ENCODE results near the gene ISOC2. TPM values are rescaled to one million over a fixed set of nuclear protein-coding genes. Genes with fewer than 3 reads are reported as not detected.
"Not testable (repeated sequence)": the region's sequence is repeated elsewhere in the genome, so short reads cannot be mapped to it uniquely, and the experiment has no call there.

ISOC2 gene
- total RNA-seq, 1 experiment from 2014 or later: 251 TPM

- Histone ChIP-seq H4K20me1 (ENCODE audit: low read length) (no peaks in the 10 kb centered on the region), H3K27ac (ENCODE audit: low read length) (no peak overlapping the region), H3F3A (ENCODE audit: low read length, unreplicated experiment) (no peaks in the 10 kb centered on the region), H3K9me3 (ENCODE audit: low read length) (no peaks in the 10 kb centered on the region), H3K36me3 (ENCODE audit: low read depth, low read length) (no peaks in the 10 kb centered on the region), H3K4me1 (ENCODE audit: insufficient read depth, low read length) (no peaks in the 10 kb centered on the region), H3K4me3 (ENCODE audit: low read length) (no peak overlapping the region), H3K79me2 (ENCODE audit: low read length) (no peaks in the 10 kb centered on the region), H3K4me2 (ENCODE audit: low read length) (no peak overlapping the region), H3K9ac (ENCODE audit: low read length) (no peak overlapping the region), H2AFZ (ENCODE audit: low read length) (no peak overlapping the region), H3K9me2 (replicated peaks; ENCODE audit: low read length) (no peaks in the 10 kb centered on the region), H3K27me3 (ENCODE audit: low read length) (no peaks in the 10 kb centered on the region)
- TF ChIP-seq, protein P1, sequence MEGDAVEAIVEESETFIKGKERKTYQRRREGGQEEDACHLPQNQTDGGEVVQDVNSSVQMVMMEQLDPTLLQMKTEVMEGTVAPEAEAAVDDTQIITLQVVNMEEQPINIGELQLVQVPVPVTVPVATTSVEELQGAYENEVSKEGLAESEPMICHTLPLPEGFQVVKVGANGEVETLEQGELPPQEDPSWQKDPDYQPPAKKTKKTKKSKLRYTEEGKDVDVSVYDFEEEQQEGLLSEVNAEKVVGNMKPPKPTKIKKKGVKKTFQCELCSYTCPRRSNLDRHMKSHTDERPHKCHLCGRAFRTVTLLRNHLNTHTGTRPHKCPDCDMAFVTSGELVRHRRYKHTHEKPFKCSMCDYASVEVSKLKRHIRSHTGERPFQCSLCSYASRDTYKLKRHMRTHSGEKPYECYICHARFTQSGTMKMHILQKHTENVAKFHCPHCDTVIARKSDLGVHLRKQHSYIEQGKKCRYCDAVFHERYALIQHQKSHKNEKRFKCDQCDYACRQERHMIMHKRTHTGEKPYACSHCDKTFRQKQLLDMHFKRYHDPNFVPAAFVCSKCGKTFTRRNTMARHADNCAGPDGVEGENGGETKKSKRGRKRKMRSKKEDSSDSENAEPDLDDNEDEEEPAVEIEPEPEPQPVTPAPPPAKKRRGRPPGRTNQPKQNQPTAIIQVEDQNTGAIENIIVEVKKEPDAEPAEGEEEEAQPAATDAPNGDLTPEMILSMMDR (conservative IDR thresholded peaks at IDR 0.05; ENCODE audit: low read depth, low read length): no peak
- TF ChIP-seq EZH2 (IDR thresholded peaks at IDR 0.05; ENCODE audit: low read length, unreplicated experiment) (no peak), EZH2phosphoT487 (IDR thresholded peaks at IDR 0.05; ENCODE audit: borderline replicate concordance, low read length) (no peak)
- no peak for DNase-seq
- intact Hi-C loops (cut with micrococcal nuclease): no loop called here
- POLR2A ChIA-PET (ENCODE audit: unreplicated experiment): interaction anchor here (0.6 to 0.7 kb wide), 2 partner anchors 22 kb away, joined by 3 read pairs; no protein-coding TSS in a partner anchor
- ATAC-seq: no peak
- BruUV-seq (replicated peaks): no TSS peak
- CTCF ChIA-PET: interaction anchor here (0.8 kb wide), 1 partner anchor 133 kb away, joined by 3 read pairs; no protein-coding TSS in a partner anchor
Measured at GRCh38 chr19:55498246-55498840, 36.9 kb upstream of the ISOC2 start.

- Histone ChIP-seq H3K79me2 (ENCODE audit: low read length) (no peaks in the 10 kb centered on the region), H3K36me3 (ENCODE audit: low read depth, low read length) (no peaks in the 10 kb centered on the region), H3K27ac (ENCODE audit: low read length) (no peak overlapping the region), H2AFZ (ENCODE audit: low read length) (no peak overlapping the region), H3K4me1 (ENCODE audit: insufficient read depth, low read length) (no peaks in the 10 kb centered on the region), H3K27me3 (ENCODE audit: low read length) (no peaks in the 10 kb centered on the region), H3K9me2 (replicated peaks; ENCODE audit: low read length) (no peaks in the 10 kb centered on the region), H3K9ac (ENCODE audit: low read length) (no peak overlapping the region), H3K4me2 (ENCODE audit: low read length) (no peak overlapping the region), H4K20me1 (ENCODE audit: low read length) (no peaks in the 10 kb centered on the region), H3K4me3 (ENCODE audit: low read length) (no peak overlapping the region), H3K9me3 (ENCODE audit: low read length) (no peaks in the 10 kb centered on the region), H3F3A (ENCODE audit: low read length, unreplicated experiment) (no peaks in the 10 kb centered on the region)
- no peak for DNase-seq
- ATAC-seq: no peak
- POLR2A ChIA-PET (ENCODE audit: unreplicated experiment): no interaction called here
- TF ChIP-seq, protein P1 (conservative IDR thresholded peaks at IDR 0.05; ENCODE audit: low read depth, low read length): no peak
- TF ChIP-seq EZH2phosphoT487 (IDR thresholded peaks at IDR 0.05; ENCODE audit: borderline replicate concordance, low read length) (no peak), EZH2 (IDR thresholded peaks at IDR 0.05; ENCODE audit: low read length, unreplicated experiment) (no peak)
- no TSS peak for BruUV-seq (replicated peaks)
- CTCF ChIA-PET: no interaction called here
- intact Hi-C loops (cut with micrococcal nuclease): no loop called here
Measured at GRCh38 chr19:55497763-55498162, 36.3 kb upstream of the ISOC2 start.

DNA sequence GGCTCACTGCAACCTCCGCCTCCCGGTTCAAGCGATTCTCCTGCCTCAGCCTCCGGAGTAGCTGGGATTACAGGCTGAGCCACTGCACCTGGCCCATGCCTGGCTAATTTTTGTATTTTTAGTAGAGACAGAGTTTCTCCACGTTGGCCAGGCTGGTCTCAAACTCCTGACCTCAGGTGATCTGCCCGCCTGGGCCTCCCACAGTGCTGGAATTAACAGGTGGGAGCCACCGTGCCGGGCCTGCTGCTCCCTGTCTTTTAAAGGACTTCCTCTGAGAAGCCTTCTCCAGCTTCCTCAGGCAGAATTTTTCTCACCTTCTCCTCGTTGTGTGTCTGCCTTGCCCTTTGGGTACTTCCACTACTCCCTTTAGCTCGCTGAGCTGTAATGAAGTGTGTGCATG, 35.4 kb upstream of the ISOC2 start:
- H3K27me3 ChIP-seq (ENCODE audit: low read length); DNase-seq; CTCF ChIA-PET; H3K79me2 ChIP-seq (ENCODE audit: low read length); ATAC-seq; H2AFZ ChIP-seq (ENCODE audit: low read length); H3K4me2 ChIP-seq (ENCODE audit: low read length); intact Hi-C loops (cut with micrococcal nuclease); H3K4me1 ChIP-seq (ENCODE audit: insufficient read depth, low read length); H3F3A ChIP-seq (ENCODE audit: low read length, unreplicated experiment); POLR2A ChIA-PET (ENCODE audit: unreplicated experiment); H4K20me1 ChIP-seq (ENCODE audit: low read length); H3K9me3 ChIP-seq (ENCODE audit: low read length); H3K36me3 ChIP-seq (ENCODE audit: low read depth, low read length); H3K27ac ChIP-seq (ENCODE audit: low read length); H3K4me3 ChIP-seq (ENCODE audit: low read length); H3K9me2 ChIP-seq (replicated peaks; ENCODE audit: low read length); BruUV-seq (replicated peaks); H3K9ac ChIP-seq (ENCODE audit: low read length): not testable (repeated sequence)

Measured in PC-3 (cell line).